Cortex of kidney (tissue), 1 donor: ENCODE data around the gene C11orf71.

Source experiments
- DNase-seq: peaks from one replicate; lab custom pipeline; 2025; lab: John Stamatoyannopoulos, UW

The C11orf71 gene

GRCh38 chr11:114400216-114400914 is at the start of gene C11orf71, which contains the start of gene RBM7:
TSS of gene C11orf71 (minus strand) at chr11:114400511. CDS start at chr11:114400331, 180 bp downstream.
TSS of gene RBM7 (plus strand) at chr11:114400666. CDS start at chr11:114400672, 6 bp downstream.
- peak; percentile 53 for DNase-seq

- no peak for DNase-seq
These were observed 49.5 kb upstream of the C11orf71 start for GRCh38 chr11:114449845-114450244.

- DNase-seq, result no peak
These were observed 48.6 kb upstream of the C11orf71 start for GRCh38 chr11:114448749-114449482.

- no peak for DNase-seq
These were observed 47.6 kb upstream of the C11orf71 start for GRCh38 chr11:114447892-114448291.

GRCh38 chr11:114447444-114447843 is 47.1 kb upstream of the C11orf71 start:
- no peak for DNase-seq

- no peak for DNase-seq
These were observed 42.2 kb upstream of the C11orf71 start for GRCh38 chr11:114442536-114442935.

- no peak for DNase-seq
These were observed 41.6 kb upstream of the C11orf71 start for GRCh38 chr11:114441921-114442320.

GRCh38 chr11:114440971-114441763 is 40.9 kb upstream of the C11orf71 start:
- DNase-seq, result no peak

- no peak for DNase-seq
These were observed 40.0 kb upstream of the C11orf71 start for GRCh38 chr11:114440121-114440860.

- peak; percentile 30 for DNase-seq
These were observed 39.2 kb upstream of the C11orf71 start, which contains the start of gene REXO2 for GRCh38 chr11:114439229-114440120. TSS of gene REXO2 (plus strand) at chr11:114439467. CDS start at chr11:114439529, 62 bp downstream.

GRCh38 chr11:114438303-114438702 is 38.0 kb upstream of the C11orf71 start:
- DNase-seq, result no peak

GRCh38 chr11:114433376-114433775 is 33.1 kb upstream of the C11orf71 start:
- no peak for DNase-seq

GRCh38 chr11:114432893-114433292 is 32.6 kb upstream of the C11orf71 start:
- no peak for DNase-seq

GRCh38 chr11:114430290-114430689 is 30.0 kb upstream of the C11orf71 start:
- DNase-seq, result no peak

GRCh38 chr11:114426280-114426679 is 26.0 kb upstream of the C11orf71 start:
- no peak for DNase-seq

GRCh38 chr11:114416441-114416961 is 16.2 kb upstream of the C11orf71 start:
- DNase-seq, result no peak

- DNase-seq, result no peak
These were observed 13.6 kb upstream of the C11orf71 start for GRCh38 chr11:114413958-114414357.

- no peak for DNase-seq
These were observed 12.6 kb upstream of the C11orf71 start for GRCh38 chr11:114412946-114413345.

GRCh38 chr11:114401311-114401710 is 1.0 kb upstream of the C11orf71 start:
- DNase-seq, result no peak

GRCh38 chr11:114400915-114401223 is 558 bp upstream of the C11orf71 start:
- DNase-seq, result no peak
